H1 (cell line): ENCODE data around the gene LRRC43. TPM values are rescaled to one million over a fixed set of nuclear protein-coding genes. Genes with fewer than 3 reads are reported as not detected.

Experiments
- CTCF ChIA-PET: fragments of 300-600 bp; sonication (Branson Sonifier 250); formaldehyde crosslinking; loops from one replicate; lab custom pipeline; 2021; ENCODE audit not compliant: partially characterized antibody; lab: Charles Lee
- POLR2A ChIA-PET: fragments of 300-600 bp; sonication (Branson Sonifier 250); formaldehyde crosslinking; loops from one replicate; lab custom pipeline; 2021; ENCODE audit warnings: inconsistent platforms; ENCODE audit not compliant: partially characterized antibody; lab: Charles Lee
- DNase-seq, 2 experiments: peaks; one replicate each; pipeline versions ENCODE4 v3.0.0 to v3.0.0-alpha.2; 2010 to 2022; ENCODE audit warnings: low spot score in 2 of 2, low read depth in 1 of 2, mixed read lengths in 1 of 2
- FAIRE-seq: peaks from 2 replicates; lab custom pipeline; 2011; peaks lifted over from hg19 to GRCh38; lab: Jason Lieb, UNC
- H2AFZ ChIP-seq: 2 replicates; pipeline ENCODE4 v1.8.1; 2012; ENCODE audit warnings: low read length, inconsistent platforms
- H2AK5ac ChIP-seq: 2 replicates; pipeline ENCODE4 v1.6.1; 2013; ENCODE audit warnings: low read depth, low read length
- H2BK120ac ChIP-seq: replicated peaks from 2 replicates; pipeline ENCODE3; 2013; ENCODE audit warnings: low read depth, low read length, inconsistent platforms
- H2BK12ac ChIP-seq: 2 replicates; pipeline ENCODE4 v1.6.1; 2013; ENCODE audit warnings: low read depth, low read length
- H2BK15ac ChIP-seq: 2 replicates; pipeline ENCODE4 v1.6.1; 2013; ENCODE audit warnings: low read length
- H2BK20ac ChIP-seq: 2 replicates; pipeline ENCODE4 v1.6.1; 2013; ENCODE audit warnings: low read length
- H2BK5ac ChIP-seq: 2 replicates; pipeline ENCODE4 v1.6.1; 2013; ENCODE audit warnings: low read depth, low read length
- H3K14ac ChIP-seq: 2 replicates; pipeline ENCODE4 v1.6.1; 2013; ENCODE audit warnings: inconsistent platforms; ENCODE audit not compliant: insufficient read length
- H3K18ac ChIP-seq: 2 replicates; pipeline ENCODE4 v1.6.1; 2013; ENCODE audit warnings: low read length; ENCODE audit errors: extremely low read depth
- H3K23ac ChIP-seq: 2 replicates; pipeline ENCODE4 v1.6.1; 2013; ENCODE audit warnings: inconsistent platforms; ENCODE audit not compliant: insufficient read length
- H3K23me2 ChIP-seq: 2 replicates; pipeline ENCODE4 v1.6.1; 2013; ENCODE audit warnings: low read depth, low read length
- H3K27ac ChIP-seq: 2 replicates; pipeline ENCODE4 v1.6.1; 2011; ENCODE audit warnings: low read depth, low read length, inconsistent platforms
- H3K27me3 ChIP-seq, 4 experiments: replicated peaks in 1 of 4; 1 replicate in 1 of 4; 2 replicates in 3 of 4; pipeline versions ENCODE4 v1.6.1 to v1.8.1; 2011 to 2013; ENCODE audit warnings: low read length in 3 of 4, mild to moderate bottlenecking in 3 of 4, inconsistent platforms in 2 of 4, mixed read lengths in 2 of 4, moderate library complexity in 1 of 4; ENCODE audit not compliant: control insufficient read depth in 3 of 4, insufficient read depth in 3 of 4; ENCODE audit errors: extremely low read depth in 1 of 4
- H3K36me3 ChIP-seq, 4 experiments: 2 replicates each; pipeline versions ENCODE4 v1.6.1 to v1.8.1; 2011 to 2013; ENCODE audit warnings: mild to moderate bottlenecking in 4 of 4, low read length in 3 of 4, moderate library complexity in 2 of 4, control low read depth in 1 of 4, inconsistent platforms in 1 of 4; ENCODE audit not compliant: insufficient read depth in 4 of 4, control insufficient read depth in 2 of 4
- H3K4ac ChIP-seq: replicated peaks from 2 replicates; pipeline ENCODE3; 2013; ENCODE audit warnings: low read length, low read depth, mixed read lengths, inconsistent platforms; ENCODE audit not compliant: insufficient read length
- H3K4me1 ChIP-seq, 4 experiments: replicated peaks in 1 of 4; 1 replicate in 1 of 4; 2 replicates in 3 of 4; pipeline versions ENCODE4 v1.6.1 to v1.8.1; 2011 to 2013; ENCODE audit warnings: low read length in 3 of 4, inconsistent platforms in 2 of 4, mixed read lengths in 1 of 4; ENCODE audit not compliant: insufficient read depth in 4 of 4, control insufficient read depth in 3 of 4
- H3K4me2 ChIP-seq, 2 experiments: 2 replicates each; pipeline versions ENCODE4 v1.6.1 to v1.8.1; 2011 to 2013; ENCODE audit warnings: low read depth in 2 of 2, low read length in 2 of 2, control low read depth in 1 of 2, inconsistent platforms in 1 of 2, mild to moderate bottlenecking in 1 of 2; ENCODE audit not compliant: insufficient read depth in 1 of 2
- H3K4me3 ChIP-seq, 4 experiments: fragments of 200-600, 300-600 bp in 1 of 4; sonication (generic), shearing (Covaris generic), sonication (Bioruptor Twin) in 1 of 4; 2 replicates each; pipeline versions ENCODE4 v1.5.1 to v1.8.1; 2011 to 2016; ENCODE audit warnings: low read length in 4 of 4, low read depth in 3 of 4, control low read depth in 2 of 4, inconsistent platforms in 2 of 4, mild to moderate bottlenecking in 2 of 4, mixed read lengths in 1 of 4, moderate library complexity in 1 of 4; ENCODE audit not compliant: insufficient read depth in 2 of 4; ENCODE audit errors: extremely low read depth in 1 of 4
- H3K56ac ChIP-seq: replicated peaks from 2 replicates; pipeline ENCODE3; 2013; ENCODE audit warnings: low read depth, mild to moderate bottlenecking, mixed read lengths, low read length, inconsistent platforms; ENCODE audit not compliant: insufficient read length
- H3K79me1 ChIP-seq: 2 replicates; pipeline ENCODE4 v1.6.1; 2013; ENCODE audit warnings: low read depth, low read length, control low read depth
- H3K79me2 ChIP-seq, 2 experiments: 2 replicates each; pipeline versions ENCODE4 v1.6.1 to v1.8.1; 2012 to 2013; ENCODE audit warnings: low read length in 2 of 2, mild to moderate bottlenecking in 2 of 2, inconsistent platforms in 1 of 2; ENCODE audit not compliant: insufficient read depth in 2 of 2, control insufficient read depth in 1 of 2
- H3K9ac ChIP-seq, 4 experiments: replicated peaks in 1 of 4; 1 replicate in 1 of 4; 2 replicates in 3 of 4; pipeline versions ENCODE4 v1.6.1 to v1.8.1; 2011 to 2013; ENCODE audit warnings: low read depth in 3 of 4, low read length in 3 of 4, control low read depth in 2 of 4, mild to moderate bottlenecking in 2 of 4, moderate library complexity in 2 of 4, inconsistent platforms in 1 of 4; ENCODE audit errors: extremely low read depth in 1 of 4
- H3K9me3 ChIP-seq, 2 experiments: 2 replicates each; pipeline versions ENCODE4 v1.6.1 to v1.8.1; 2012 to 2013; ENCODE audit warnings: mild to moderate bottlenecking in 2 of 2, moderate library complexity in 2 of 2, control low read depth in 1 of 2, inconsistent platforms in 1 of 2, low read depth in 1 of 2, low read length in 1 of 2, mixed read lengths in 1 of 2; ENCODE audit not compliant: insufficient read depth in 2 of 2
- H4K20me1 ChIP-seq, 2 experiments: replicated peaks in 1 of 2; 2 replicates each; pipeline versions ENCODE3 to v1.8.1; 2011 to 2013; ENCODE audit warnings: inconsistent platforms in 2 of 2, low read length in 2 of 2, mild to moderate bottlenecking in 1 of 2; ENCODE audit not compliant: insufficient read depth in 2 of 2, control insufficient read depth in 1 of 2
- H4K5ac ChIP-seq: 2 replicates; pipeline ENCODE4 v1.6.1; 2013; ENCODE audit warnings: low read length, low read depth, mixed read lengths, inconsistent platforms; ENCODE audit not compliant: insufficient read length
- H4K8ac ChIP-seq: 2 replicates; pipeline ENCODE4 v1.8.0; 2013; ENCODE audit warnings: mild to moderate bottlenecking, moderate library complexity, low read length, inconsistent platforms; ENCODE audit not compliant: insufficient read depth; ENCODE audit errors: extremely low read depth
- H4K91ac ChIP-seq: replicated peaks from 2 replicates; pipeline ENCODE3; 2013; ENCODE audit warnings: low read length, mixed read lengths, inconsistent platforms; ENCODE audit not compliant: insufficient read length
- ASH2L ChIP-seq: fragments of 200-600, 300-600 bp; sonication (generic); IDR thresholded peaks from one replicate; pipeline ENCODE4 v1.7.1; 2017; ENCODE audit warnings: low read length
- ATF3 ChIP-seq: IDR thresholded peaks from 2 replicates; pipeline ENCODE4 v1.6.1; 2011; ENCODE audit warnings: low read depth, mild to moderate bottlenecking, low read length; ENCODE audit not compliant: insufficient read depth
- BCL11A ChIP-seq, 2 experiments: IDR thresholded peaks; one replicate each; pipeline ENCODE4 v1.6.1; 2011; ENCODE audit warnings: low read depth in 2 of 2, low read length in 2 of 2, mild to moderate bottlenecking in 2 of 2
- E2F6 ChIP-seq: IDR thresholded peaks from 2 replicates; pipeline ENCODE4 v1.6.1; 2012; ENCODE audit warnings: inconsistent platforms
- SRF ChIP-seq: IDR thresholded peaks from 2 replicates; pipeline ENCODE4 v1.6.1; 2011; ENCODE audit warnings: mild to moderate bottlenecking, low read depth, low read length, moderate library complexity
- WGBS, 2 experiments: shearing (Covaris generic) in 1 of 2; methylation state at CpG; one replicate each; pipeline versions ENCODE4 v1.1.6 to v1.1.7; 2013 to 2015; ENCODE audit warnings: low lambda C conversion rate in 2 of 2, mixed read lengths in 2 of 2, inconsistent platforms in 1 of 2, low coverage in 1 of 2, missing lambda C conversion rate in 1 of 2; ENCODE audit not compliant: insufficient replicate concordance in 2 of 2, insufficient coverage in 1 of 2, insufficient read length in 1 of 2; ENCODE audit errors: extremely low coverage in 1 of 2, missing lambda C conversion rate in 1 of 2; 5-methylcytosine and 5-hydroxymethylcytosine counted together
- polyA plus RNA-seq, 7 experiments: library from polyadenylated mRNA; depleted of rRNA in 3 of 7; stranded (reverse) in 5 of 7; unstranded in 2 of 7; fragments of >200 nt in 5 of 7; fragments of 200-250 nt in 2 of 7; gene quantifications; 1 replicate in 5 of 7; 2 replicates in 1 of 7; 4 replicates in 1 of 7; pipeline versions ENCODE4 v1.2.1 to v1.2.3, GENCODE V29; 2011 to 2013; ENCODE audit warnings: missing spikeins in 2 of 7, mixed read lengths in 2 of 7
- total RNA-seq: library from RNA; stranded (reverse); fragmentation: NEBNext Ultra II Directional; extraction: Animal tissue kit (Norgen Biotek cat#: 25700); gene quantifications from 2 replicates; pipeline ENCODE4 v1.2.1, GENCODE V29; 2021

Gene LRRC43
- total and polyA plus RNA-seq, 2 of the 8 experiments (the other 6 are each of a cell fraction or from before 2014, with no cell fraction given) = 0.35 to 0.44 TPM

- H4K5ac ChIP-seq = no peak overlapping the region
- CTCF ChIA-PET = interaction anchor here (0.6 to 3.0 kb wide), 5 partner anchors 10 to 255 kb away, joined by 3 to 15 read pairs (median 3); partner anchors contain the start of gene LRRC43
- TF ChIP-seq BCL11A (IDR thresholded peaks at IDR 0.05; ENCODE audit: low read depth in 2 of 2, low read length in 2 of 2) (no peak), ASH2L (no peak), ATF3 (no peak), E2F6 (no peak), SRF (no peak)
These were observed 33.5 kb downstream of the LRRC43 start for GRCh38 chr12:122216445-122216844.

More at GRCh38 chr12:122216445-122216844, 33.5 kb downstream of the LRRC43 start:
- no peaks in the 10 kb centered on the region; the same call in none of the 2 replicates for H3K79me1 ChIP-seq
- no peak overlapping the region for H3K18ac ChIP-seq
- H4K20me1 ChIP-seq = peaks cover 0 to 2% of the 10 kb centered on the region in 2 experiments
- no peak overlapping the region for H3K4me2 ChIP-seq
- H2BK20ac ChIP-seq = no peak overlapping the region
- no peak overlapping the region for H2BK120ac ChIP-seq
- FAIRE-seq (no peak), DNase-seq (no peak)
- no peak overlapping the region for H4K91ac ChIP-seq
- no peak overlapping the region for H3K4me3 ChIP-seq
- no peak overlapping the region for H3K23ac ChIP-seq
- no peaks in the 10 kb centered on the region for H3K9me3 ChIP-seq
- no peaks in the 10 kb centered on the region for H3K4me1 ChIP-seq
- peaks cover 37 to 82% (median 60%) of the 10 kb centered on the region in 4 experiments for H3K36me3 ChIP-seq
- H3K4ac ChIP-seq = no peak overlapping the region
- POLR2A ChIA-PET = interaction anchor here (15.7 to 17.6 kb wide), 2 partner anchors 4 to 8 kb away, joined by 230 read pairs; partner anchors contain the start of genes B3GNT4 and DIABLO
- H3K9ac ChIP-seq = no peak overlapping the region
- H3K23me2 ChIP-seq = no peaks in the 10 kb centered on the region
- no peak overlapping the region for H3K14ac ChIP-seq
- H2AFZ ChIP-seq = no peak overlapping the region
- H2BK15ac ChIP-seq = no peak overlapping the region
- H3K79me2 ChIP-seq = peaks cover 0 to 23% of the 10 kb centered on the region in 2 experiments; a peak in 2 of 4 replicates
- H3K56ac ChIP-seq = no peak overlapping the region
- no peak overlapping the region for H2AK5ac ChIP-seq
- H4K8ac ChIP-seq = no peak overlapping the region
- H2BK12ac ChIP-seq = no peak overlapping the region
- 95% methylated on average over 1 of the region's 1 CpG; no CpG with 5 or more reads in 1 of the 2 experiments for WGBS, 2 experiments
- H2BK5ac ChIP-seq = no peak overlapping the region
- H3K27me3 ChIP-seq = no peaks in the 10 kb centered on the region
- no peak overlapping the region for H3K27ac ChIP-seq
